Activated CD8-positive, alpha-beta memory T cell treated with anti-CD3 and anti-CD28 coated beads, Interleukin-2, amount 50 U/mL, for 1 hour (primary cell): Measurements from ENCODE around the gene C16orf54.
"Not testable (repeated sequence)": the region's sequence is repeated elsewhere in the genome, so short reads cannot be mapped to it uniquely, and the experiment has no call there.

Experiments
- DNase-seq: peaks from one replicate; pipeline ENCODE4 v3.0.0-alpha.2; 2020; ENCODE audit errors: extremely low read depth

The C16orf54 gene

DNA sequence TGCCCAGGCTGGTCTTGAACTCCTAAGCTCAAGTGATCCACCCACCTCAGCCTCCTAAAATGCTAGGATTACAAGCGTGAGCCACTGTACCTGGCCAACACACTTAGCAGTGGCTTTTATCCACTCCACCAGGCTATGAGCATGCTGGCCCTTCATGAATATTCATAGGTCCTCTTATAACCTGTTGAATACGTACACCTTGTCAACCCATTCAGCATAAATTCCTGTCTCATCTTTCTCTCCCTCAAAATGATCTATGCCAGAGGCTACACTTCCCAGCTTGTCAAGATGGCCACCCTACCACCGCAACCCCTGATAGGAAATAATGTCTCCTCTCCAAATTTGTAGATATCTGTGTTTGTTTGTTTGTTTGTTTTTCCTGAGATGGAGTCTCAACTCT is 21.3 kb upstream of the C16orf54 start:
- no peak for DNase-seq

DNA sequence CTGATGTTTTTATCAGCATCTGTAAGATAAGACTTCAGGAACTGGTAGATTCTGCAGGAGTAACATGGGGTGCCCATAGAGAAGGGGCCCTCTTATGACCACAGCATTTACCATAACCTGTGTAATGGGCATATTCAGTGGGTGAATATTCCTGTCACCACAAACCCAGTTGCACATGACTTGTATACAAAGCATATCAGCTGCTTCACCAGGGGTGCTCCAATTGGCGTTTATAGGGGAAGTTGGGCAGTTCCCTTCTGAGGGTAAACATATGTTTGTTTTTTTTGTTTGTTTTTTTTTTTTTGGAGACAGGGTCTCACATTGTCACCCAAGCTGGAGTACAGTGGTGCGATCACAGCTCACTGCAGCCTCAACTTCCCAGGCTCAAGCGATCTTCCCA is 20.8 kb upstream of the C16orf54 start:
- DNase-seq: no peak

DNA sequence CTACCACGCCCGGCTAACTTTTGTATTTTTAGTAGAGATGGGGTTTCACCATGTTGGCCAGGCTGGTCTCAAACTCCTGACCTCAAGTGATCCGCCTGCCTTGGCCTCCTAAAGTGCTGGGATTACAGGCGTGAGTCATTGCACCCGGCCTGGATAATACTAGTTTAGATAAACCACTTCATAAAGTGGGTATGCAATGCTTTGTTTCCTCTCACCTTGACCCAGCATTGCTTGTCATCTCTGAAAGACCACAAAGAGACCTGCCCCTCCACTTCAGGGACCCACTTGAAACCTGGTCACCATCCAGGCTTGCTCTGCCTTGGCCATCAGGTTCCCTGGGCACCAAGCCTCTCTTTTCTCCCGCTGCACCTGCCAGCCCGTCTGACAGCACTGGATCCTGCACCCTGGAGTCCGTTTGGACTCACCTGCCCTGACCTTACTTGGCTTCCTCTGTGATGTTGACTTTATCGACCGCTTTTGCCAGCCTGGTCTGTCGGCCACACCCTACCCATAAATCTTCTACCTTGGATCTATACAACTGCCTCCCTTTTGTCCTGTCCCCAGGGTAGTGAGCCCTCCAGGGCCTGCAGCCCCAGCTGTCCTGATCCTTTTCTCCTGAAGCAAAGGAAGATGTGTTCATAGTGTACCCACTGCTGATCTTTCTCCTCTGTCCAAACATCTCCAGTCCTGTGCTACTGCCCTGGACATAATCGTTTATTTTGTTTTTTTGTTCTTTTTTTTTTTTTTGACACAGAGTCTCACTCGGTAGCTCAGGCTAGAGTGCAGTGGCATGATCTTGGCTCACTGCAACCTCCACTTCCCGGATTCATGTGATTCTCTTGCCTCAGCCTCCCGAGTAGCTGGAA is 19.6 kb upstream of the C16orf54 start:
- DNase-seq: no peak

DNA sequence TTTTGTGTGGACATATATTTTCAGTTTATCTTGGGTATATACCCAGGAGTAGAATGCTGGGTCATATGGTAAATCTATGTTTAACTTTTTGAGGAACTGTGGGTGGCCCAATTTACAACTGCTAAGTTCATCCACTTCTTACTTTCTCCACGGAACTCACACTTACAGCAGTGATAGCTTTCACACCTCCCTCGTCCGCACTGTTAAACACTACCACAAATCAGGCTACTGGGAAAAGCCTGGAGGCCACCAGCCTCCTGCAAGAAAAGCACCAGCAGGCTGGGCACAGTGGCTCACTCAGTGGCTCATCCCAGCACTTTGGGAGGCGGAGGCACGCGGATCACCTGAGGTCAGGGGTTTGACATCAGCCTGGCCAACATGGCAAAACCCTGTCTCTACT is 17.5 kb upstream of the C16orf54 start:
- no peak for DNase-seq

DNA sequence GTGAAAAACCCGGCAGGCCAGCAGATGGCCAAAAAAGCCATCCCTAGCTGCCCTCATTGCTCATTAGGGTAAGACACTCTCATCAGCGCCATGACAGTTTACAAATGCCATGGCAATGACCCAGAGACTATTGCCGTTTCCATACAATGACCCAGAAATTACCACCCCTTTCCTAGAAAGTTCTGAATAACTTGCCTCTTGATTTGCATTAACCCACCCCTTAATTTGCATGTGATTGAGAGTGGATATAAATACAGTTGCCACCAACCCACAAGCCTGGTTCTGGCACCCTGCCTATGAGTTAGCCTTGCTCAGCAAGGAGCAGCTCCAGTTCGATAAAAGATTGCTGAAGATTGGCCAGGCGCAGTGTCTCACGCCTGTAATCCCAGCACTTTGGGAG is 16.1 kb upstream of the C16orf54 start:
- DNase-seq: no peak

DNA sequence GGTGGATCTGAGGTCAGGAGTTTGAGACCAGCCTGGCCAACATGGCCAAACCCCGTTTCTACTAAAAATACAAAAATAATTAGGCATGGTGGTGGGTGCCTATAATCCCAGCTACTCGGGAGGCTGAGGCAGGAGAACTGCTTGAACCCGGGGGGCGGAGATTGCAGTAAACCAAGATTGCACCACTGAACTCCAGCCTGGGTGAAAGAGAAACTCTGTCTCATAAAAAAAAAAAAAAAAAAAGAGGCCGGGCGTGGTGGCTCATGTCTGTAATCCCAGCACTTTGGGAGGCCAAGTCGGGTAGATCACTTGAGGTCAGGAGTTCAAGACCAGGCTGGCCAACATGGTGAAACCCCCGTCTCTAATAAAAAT is 15.5 kb upstream of the C16orf54 start:
- DNase-seq: not testable (repeated sequence)

DNA sequence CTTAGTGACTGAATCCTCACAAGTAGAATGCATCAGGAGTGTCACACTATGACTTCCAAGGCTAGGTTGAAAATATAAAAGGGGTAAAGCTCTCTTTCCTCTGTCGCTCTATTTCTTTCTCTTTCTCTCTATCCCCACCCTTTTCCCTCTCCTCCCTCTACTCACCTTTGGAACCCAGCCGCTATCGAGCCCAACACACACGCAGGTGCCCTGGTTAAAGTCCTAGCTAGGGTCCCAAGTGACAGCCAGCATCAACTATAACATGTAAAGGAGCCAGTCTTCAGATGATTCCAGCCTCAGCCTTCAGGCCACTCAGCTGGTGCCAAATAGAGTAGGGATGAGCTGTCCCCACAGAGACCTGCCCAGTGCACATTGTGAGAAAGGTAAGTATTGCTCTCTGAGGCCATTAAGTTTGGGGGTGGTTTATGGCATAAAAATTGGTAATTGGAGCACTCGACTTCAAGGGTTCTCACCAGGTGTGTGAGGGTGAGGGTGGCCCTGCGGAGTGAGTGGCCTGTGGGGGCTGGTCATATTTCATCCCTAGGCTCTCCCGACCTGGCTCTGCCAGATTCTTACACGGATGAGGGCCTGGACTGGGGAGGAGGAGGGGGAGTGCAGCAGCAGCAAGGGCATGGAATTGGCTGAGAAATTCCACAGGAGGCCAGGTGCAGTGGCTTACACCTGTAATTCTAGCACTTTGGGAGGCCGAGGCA is 14.9 kb upstream of the C16orf54 start:
- no peak for DNase-seq

DNA sequence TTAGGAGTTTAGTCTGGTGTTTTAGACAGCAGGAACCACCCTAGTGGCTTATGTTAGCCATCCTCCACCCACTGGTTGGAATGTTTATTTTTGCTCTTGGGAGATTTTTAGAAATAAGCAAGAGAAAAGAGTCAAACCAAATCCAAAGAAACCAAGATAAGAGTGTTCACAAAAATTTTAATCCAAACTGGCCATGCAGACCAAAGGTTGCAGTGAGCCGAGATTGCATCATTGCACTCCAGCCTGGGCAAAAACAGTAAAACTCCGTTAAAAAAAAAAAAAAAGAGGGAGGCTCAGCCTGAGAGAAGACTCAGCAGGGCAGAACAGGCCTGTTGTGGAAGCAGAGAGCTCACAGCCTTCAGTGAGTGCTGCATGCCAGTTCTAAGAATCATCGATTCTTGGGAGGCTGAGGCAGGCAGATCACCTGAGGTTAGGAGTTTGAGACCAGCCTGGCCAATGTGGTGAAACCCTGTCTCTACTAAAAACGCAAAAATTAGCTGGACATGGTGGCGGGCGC is 12.2 kb upstream of the C16orf54 start:
- DNase-seq: no peak

DNA sequence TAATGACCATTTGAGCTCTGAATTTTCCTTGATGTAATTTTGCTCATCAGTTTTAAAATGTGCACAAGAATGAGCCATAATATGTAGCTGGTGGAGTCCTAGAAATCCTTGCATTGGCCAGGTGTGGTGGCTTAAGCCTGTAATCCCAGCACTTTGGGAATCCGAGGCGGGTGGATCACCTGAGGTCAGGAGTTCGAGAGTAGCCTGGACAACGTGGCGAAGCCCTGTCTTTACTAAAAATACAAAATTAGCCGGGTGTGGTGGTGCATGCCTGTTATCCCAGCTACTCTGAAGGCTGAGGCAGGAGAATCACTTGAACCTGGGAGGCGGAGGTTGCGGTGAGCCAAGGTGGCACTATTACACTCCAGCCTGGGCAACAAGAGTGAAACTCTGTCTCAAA is 11.3 kb upstream of the C16orf54 start:
- DNase-seq: not testable (repeated sequence)

DNA sequence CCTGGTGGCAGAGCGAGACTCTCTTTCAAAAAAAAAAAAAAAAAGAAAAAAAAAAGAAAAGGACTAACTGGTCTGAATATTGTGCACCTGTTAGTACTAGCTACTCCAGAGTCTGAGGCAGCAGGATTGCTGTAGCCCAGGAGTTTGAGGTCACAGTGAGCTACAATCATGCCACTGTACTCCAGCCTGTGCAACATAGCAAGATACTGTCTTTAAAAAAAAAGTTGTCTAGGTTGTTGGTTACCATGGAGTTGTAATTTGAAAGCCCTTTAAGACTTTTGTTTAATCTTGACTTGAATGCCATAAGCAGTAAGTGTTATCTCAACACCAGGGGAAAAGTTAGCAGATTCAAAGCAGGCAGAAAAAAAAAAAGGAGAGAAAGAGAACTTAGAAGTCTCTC is 10.9 kb upstream of the C16orf54 start:
- DNase-seq: no peak

DNA sequence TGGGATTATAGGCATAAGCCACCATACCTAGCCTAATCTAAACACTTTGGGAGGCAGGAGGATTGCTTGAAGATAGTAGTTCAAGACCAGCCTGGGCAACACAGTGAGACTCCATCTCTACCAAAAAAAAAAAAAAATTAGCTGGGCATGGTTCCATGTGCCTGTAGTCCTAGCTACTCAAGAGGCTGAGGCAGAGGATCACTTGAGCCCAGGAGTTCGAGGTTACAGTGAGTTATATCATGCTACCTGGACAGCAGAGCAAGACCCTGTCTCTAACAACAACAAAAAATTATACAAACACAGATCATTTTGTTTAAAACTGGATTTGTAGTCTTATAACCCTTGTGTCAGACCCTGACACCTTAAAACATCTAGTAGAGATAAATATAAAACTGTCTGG is 7.7 kb upstream of the C16orf54 start:
- no peak for DNase-seq

DNA sequence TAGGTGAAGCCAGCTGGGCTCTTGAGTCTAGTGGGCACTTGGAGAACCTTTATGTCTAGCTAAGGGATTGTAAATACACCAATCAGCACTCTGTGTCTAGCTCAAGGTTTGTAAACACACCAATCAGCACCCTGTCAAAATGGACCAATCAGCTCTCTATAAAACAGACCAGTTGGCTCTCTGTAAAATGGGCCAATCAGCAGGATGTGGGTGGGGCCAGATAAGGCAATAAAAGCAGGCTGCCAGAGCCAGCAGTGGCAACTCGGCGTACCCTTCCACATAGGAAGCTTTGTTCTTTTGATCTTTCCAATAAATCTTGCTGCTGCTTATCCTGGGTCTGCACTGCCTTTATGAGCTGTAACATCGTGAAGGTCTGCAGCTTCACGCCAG is 3.0 kb upstream of the C16orf54 start:
- DNase-seq: not testable (repeated sequence)

DNA sequence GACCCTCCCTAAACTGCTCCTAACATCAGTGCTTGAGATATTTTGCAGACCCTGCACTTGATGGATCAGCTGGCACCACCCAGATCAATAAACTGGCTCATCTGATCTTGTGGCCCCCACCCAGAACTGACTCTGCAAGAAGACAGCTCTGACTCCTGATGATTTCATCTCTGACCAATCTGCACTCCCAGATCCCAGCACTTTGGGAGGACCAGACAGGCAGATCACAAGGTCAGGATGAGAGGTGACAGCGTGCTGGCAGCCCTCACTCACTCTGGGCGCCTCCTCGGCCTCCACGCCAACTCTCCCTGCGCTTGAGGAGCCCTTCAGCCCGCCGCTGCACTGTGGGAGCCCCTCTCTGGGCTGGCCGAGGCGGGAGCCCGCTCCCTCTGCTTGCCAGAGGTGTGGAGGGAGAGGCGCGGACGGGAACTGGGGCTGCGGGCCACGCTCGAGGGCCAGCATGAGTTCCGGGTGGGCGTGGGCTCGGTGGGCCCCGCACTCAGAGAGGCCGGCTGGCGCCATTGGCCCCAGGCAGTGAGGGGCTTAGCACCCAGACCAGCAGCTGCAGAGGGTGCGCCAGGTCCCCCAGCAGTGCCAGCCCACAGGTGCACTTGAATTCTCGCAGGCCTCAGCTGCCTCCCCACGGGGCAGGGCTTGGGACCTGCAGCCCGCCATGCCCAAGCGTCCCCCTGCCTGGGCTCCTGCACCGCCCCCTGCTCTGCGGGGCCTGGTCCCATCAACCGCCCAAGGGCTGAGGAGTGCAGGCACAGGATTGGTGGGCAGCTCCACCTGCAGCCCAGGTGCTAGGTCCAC is 2.4 kb upstream of the C16orf54 start:
- DNase-seq: no peak

DNA sequence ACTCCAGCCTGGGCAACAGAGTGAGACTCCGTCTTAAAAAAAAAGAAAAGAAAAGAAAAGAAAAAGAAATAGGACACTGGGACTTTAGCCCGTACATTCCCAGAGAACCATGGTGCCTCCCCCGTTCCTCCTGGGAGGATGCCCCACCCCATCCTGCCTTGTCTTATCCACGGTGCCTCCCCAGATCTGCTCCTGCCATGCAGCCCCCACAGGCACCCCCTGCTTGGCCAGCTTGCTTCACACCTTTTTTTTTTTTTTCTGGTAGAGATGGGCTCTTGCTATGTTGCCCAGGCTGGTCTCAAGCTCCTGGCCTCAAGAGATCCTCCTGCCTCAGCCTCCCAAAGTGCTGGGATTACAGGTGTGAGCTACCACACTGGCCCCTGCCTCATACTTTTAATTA is 728 bp upstream of the C16orf54 start:
- not testable (repeated sequence) for DNase-seq

DNA sequence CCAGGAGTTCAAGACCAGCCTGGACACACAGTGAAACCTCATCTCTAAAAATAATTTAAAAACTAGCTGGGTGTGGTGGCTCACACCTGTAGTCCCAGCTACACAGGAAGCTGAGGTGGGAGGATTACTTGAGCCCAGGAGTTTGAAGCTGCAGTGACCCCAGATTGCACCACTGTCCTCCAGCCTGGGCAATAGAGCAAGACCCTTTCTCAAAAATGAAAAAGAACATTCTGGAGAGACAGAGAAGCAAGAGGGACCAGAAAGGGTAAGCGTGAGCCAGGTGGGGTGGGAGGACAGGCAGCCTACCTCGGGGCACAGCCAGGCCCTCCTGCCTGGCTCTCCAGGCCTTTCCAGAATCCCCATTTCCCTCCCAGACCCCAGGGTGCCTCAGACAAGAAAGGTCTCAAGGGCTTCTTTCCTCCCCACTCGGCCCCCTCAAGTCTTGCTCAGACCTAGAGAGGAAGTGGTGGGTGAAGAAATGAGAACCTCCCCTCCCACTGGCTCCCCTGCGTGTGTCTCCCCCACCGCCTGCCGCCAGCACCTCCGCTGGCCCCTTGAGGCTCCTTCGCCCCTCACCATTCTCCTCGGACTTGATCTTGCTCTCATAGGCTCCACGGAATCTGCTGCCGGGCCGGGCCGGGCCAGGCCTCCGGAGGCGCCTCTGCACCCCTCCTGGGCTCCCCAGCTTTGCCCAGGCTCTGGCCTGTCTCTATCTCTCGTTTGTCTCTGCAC is 503 bp downstream of the C16orf54 start:
- no peak for DNase-seq

DNA sequence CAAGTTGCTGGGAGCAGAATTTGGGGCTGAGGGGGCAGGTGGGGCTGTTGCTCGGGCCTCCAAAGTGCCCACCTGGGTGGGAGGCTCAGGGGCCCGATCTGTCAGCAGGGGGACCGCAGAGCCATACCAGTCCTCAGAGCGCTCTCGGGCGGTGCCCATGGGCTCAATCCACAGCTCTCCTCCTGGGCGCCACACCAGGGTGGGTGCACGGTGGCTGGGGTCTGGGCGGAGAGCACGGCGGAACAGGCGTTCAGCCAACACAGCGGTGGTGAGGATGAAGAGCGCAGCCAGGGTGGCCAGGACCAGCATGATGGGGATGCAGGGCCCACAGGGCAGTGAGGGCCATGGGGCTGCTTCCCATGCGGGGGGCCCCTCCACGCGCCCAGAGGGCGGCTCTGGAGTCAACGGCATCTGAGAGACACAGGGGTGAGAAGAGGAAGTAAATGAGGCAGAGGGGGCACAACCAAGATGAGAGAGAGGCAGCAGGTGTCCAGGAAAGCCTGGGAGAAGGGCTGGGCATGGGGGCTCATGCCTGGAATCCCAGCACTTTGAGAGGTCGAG is 1.2 kb downstream of the C16orf54 start:
- DNase-seq: no peak

DNA sequence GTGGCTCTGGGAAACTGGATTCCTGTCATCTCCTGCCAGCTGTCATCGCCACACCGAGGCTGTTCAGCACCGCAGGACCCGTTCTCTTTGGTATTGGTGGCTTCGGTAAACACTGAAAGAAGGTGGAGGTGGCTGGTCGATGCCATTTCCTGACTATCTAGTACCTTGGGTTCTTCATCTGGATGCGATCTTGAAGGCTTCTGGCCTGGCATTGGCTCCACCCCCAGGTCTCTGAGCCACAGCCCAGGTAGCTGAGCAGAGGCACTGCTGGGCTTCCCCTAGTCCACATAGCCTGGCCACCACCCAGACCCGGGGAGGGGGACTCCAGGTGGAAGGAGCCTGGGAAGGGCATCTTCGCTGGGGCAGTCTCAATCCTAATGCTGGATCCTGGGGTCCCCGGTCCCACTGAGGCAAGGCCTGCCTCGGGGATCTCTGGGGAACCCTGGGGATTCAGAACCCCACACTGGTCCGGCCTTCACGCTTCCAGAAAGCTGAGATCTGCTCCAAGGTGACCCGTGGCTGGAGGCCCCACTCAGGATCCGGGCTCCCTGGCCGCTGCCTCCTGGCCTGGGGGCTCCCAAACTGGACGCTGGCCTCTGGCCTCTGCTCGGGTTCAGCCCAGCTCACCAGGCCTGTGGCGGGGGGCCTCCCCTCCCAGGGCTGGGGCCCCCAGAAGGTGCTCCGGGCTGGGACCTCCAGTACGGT is 1.8 kb downstream of the C16orf54 start:
- DNase-seq: no peak

DNA sequence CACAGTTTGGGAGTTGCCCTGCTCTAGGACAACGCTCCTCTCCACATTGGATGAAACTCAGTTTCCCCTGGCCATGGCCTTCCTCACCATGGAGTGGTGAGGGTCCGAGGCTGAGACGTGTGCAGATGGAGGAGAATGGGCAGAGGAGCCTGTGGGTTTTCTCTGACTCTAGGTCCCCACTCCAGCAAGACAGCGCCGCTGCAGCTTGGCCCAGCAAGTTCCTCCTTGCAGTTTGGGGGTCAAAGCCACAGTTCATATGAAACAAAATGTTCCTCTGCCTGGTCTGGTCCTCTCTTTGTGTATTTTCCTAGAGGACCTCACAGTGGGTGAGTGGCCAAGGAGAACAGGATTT is 2.3 kb downstream of the C16orf54 start:
- DNase-seq: no peak

DNA sequence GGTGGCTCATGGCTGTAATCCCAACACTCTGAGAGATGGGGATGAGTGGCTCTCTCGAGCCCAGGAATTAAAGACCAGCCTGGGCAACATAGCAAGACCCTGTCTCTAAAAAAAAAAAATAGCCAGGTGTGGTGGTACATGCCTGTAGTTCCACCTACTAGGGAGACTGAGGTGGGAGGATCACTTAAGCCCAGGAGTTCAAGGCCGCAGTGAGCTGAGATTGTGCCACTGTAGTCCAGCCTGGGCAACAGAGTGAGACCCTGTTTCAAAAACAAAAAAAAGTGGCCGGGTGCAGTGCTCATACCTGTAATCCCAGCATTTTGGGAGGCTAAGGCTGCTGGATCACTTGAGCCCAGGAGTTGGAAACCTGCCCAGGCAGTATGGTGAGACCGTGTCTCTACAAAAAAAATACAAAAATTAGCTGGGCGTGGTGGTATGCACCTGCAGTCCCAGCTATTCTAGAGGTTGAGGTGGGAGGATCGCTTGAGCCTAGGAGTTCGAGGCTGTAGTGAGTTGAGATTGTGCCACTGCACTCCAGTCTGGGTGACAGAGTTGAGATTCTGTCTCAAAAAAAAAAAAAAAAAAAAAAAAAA is 3.0 kb downstream of the C16orf54 start:
- no peak for DNase-seq

DNA sequence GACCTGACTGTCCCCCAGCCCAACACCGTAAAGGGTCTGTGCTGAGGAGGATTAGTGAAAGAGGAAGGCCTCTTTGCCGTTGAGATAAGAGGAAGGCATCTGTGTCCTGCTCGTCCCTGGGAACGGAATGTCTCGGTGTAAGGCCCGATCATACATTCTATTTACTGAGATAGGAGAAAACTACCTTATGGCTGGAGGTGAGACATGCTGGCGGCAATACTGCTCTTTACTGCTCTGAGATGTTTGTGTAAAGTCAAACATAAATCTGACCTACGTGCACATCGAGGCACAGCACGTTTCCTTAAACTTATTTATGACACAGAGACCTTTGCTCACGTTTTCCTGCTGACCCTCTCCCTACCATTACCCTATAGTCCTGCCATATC is 5.2 kb downstream of the C16orf54 start:
- DNase-seq: not testable (repeated sequence)
